ENCODE results near the gene IL17RA. TPM values are rescaled to one million over a fixed set of nuclear protein-coding genes. Genes with fewer than 3 reads are reported as not detected.

Gene IL17RA
- total and polyA plus RNA-seq, 2 experiments from 2014 or later: 3.2 to 9.6 TPM

- peaks cover 14% of the 10 kb centered on the region for H3K4me1 ChIP-seq (ENCODE audit: insufficient read depth)
- H3K9me2 ChIP-seq (ENCODE audit: insufficient read depth): no peaks in the 10 kb centered on the region
- no peaks in the 10 kb centered on the region for H3K27me3 ChIP-seq (ENCODE audit: insufficient read depth)
- no peak overlapping the region for H3K27ac ChIP-seq (ENCODE audit: low read depth)
- H3K79me2 ChIP-seq (replicated peaks; ENCODE audit: insufficient read depth): peaks cover 100% of the 10 kb centered on the region
- Mint-ChIP-seq H3K9me3 (no peaks in the 10 kb centered on the region), H3K36me3 (ENCODE audit: low read depth) (peaks cover 20% of the 10 kb centered on the region), H3K27ac (no peak overlapping the region), H3K4me3 (no peak overlapping the region), H3K27me3 (ENCODE audit: insufficient read depth, low read depth, poor library complexity) (peaks cover 7% of the 10 kb centered on the region), H3K4me1 (peaks cover 17% of the 10 kb centered on the region)
- H4K20me1 ChIP-seq (replicated peaks; ENCODE audit: insufficient read depth): peaks cover 66% of the 10 kb centered on the region
- ATAC-seq (no peak), DNase-seq (ENCODE audit: low spot score) (no peak)
- no peak overlapping the region for H3K4me2 ChIP-seq
- H3K36me3 ChIP-seq (ENCODE audit: insufficient read depth): no peaks in the 10 kb centered on the region
- H3F3A ChIP-seq (replicated peaks; ENCODE audit: low read depth): peaks cover 7% of the 10 kb centered on the region; the same call in 1 of the 2 replicates
- no peak overlapping the region for H2AFZ ChIP-seq
- TF ChIP-seq ZNF114 (CRISPR knock-in tag; IDR thresholded peaks at IDR 0.05): no peak
- TF ChIP-seq NANOG (IDR thresholded peaks at IDR 0.05; ENCODE audit: borderline replicate concordance): no peak
- TF ChIP-seq ZNF462 (CRISPR knock-in tag; IDR thresholded peaks at IDR 0.05): no peak
- no peak for TF ChIP-seq CTCF (conservative IDR thresholded peaks at IDR 0.05; ENCODE audit: low read depth in 2 of 2)
- TF ChIP-seq, protein P1, sequence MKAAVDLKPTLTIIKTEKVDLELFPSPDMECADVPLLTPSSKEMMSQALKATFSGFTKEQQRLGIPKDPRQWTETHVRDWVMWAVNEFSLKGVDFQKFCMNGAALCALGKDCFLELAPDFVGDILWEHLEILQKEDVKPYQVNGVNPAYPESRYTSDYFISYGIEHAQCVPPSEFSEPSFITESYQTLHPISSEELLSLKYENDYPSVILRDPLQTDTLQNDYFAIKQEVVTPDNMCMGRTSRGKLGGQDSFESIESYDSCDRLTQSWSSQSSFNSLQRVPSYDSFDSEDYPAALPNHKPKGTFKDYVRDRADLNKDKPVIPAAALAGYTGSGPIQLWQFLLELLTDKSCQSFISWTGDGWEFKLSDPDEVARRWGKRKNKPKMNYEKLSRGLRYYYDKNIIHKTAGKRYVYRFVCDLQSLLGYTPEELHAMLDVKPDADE (IDR thresholded peaks at IDR 0.05): no peak
- no peak for TF ChIP-seq REST (IDR thresholded peaks at IDR 0.05; ENCODE audit: unreplicated experiment)
- no peak overlapping the region for H3K4me3 ChIP-seq
Measured at GRCh38 chr22:17152971-17153370, 68.2 kb downstream of the IL17RA start.
